ENCODE measurements around the gene DUSP2. TPM values are rescaled to one million over a fixed set of nuclear protein-coding genes. Genes with fewer than 3 reads are reported as not detected.
"Not testable (repeated sequence)": the region's sequence is repeated elsewhere in the genome, so short reads cannot be mapped to it uniquely, and the experiment has no call there.

Gene DUSP2
- total RNA-seq, 2 experiments from 2014 or later = 274 to 279 TPM

- Mint-ChIP-seq H3K9me3 (peaks cover 11% of the 10 kb centered on the region), H3K36me3 (no peaks in the 10 kb centered on the region), H3K27ac (no peak overlapping the region), H3K4me3 (no peak overlapping the region), H3K4me1 (peaks cover 37% of the 10 kb centered on the region), H3K27me3 (no peaks in the 10 kb centered on the region)
- no peak for DNase-seq
Measured at GRCh38 chr2:96170626-96171025, 25.4 kb upstream of the DUSP2 start.

- H3K27ac Mint-ChIP-seq = no peak overlapping the region
- H3K4me3 Mint-ChIP-seq = no peak overlapping the region
- DNase-seq = no peak
- no peaks in the 10 kb centered on the region for H3K27me3 Mint-ChIP-seq
- peaks cover 40% of the 10 kb centered on the region for H3K4me1 Mint-ChIP-seq
- H3K9me3 Mint-ChIP-seq = peaks cover 11% of the 10 kb centered on the region
- H3K36me3 Mint-ChIP-seq = peaks cover 1% of the 10 kb centered on the region
Measured at GRCh38 chr2:96169868-96170507, 24.7 kb upstream of the DUSP2 start.

- Mint-ChIP-seq H3K4me1 (peaks cover 50% of the 10 kb centered on the region), H3K4me3 (no peak overlapping the region), H3K27ac (no peak overlapping the region), H3K9me3 (peaks cover 11% of the 10 kb centered on the region), H3K27me3 (no peaks in the 10 kb centered on the region), H3K36me3 (peaks cover 4% of the 10 kb centered on the region)
- DNase-seq = no peak
Measured at GRCh38 chr2:96167407-96168013, 22.3 kb upstream of the DUSP2 start.

- DNase-seq = peak; percentile 84
- Mint-ChIP-seq H3K4me1 (peaks cover 64% of the 10 kb centered on the region), H3K9me3 (peaks cover 15% of the 10 kb centered on the region), H3K36me3 (peaks cover 18% of the 10 kb centered on the region), H3K27me3 (no peaks in the 10 kb centered on the region), H3K4me3 (peak overlapping the region; percentile 86), H3K27ac (peak overlapping the region; percentile 99)
Measured at GRCh38 chr2:96164459-96165184, 19.4 kb upstream of the DUSP2 start.

GRCh38 chr2:96163768-96164429 is 18.7 kb upstream of the DUSP2 start:
- Mint-ChIP-seq H3K4me3 (peak overlapping the region; percentile 86), H3K27ac (peak overlapping the region; percentile 99), H3K36me3 (peaks cover 18% of the 10 kb centered on the region), H3K9me3 (peaks cover 10% of the 10 kb centered on the region), H3K27me3 (no peaks in the 10 kb centered on the region), H3K4me1 (peaks cover 70% of the 10 kb centered on the region)
- peak; percentile 94 for DNase-seq

GRCh38 chr2:96163415-96163767 is 18.2 kb upstream of the DUSP2 start:
- H3K27ac Mint-ChIP-seq = peak overlapping the region; percentile 99
- no peaks in the 10 kb centered on the region for H3K27me3 Mint-ChIP-seq
- peaks cover 18% of the 10 kb centered on the region for H3K36me3 Mint-ChIP-seq
- H3K4me1 Mint-ChIP-seq = peaks cover 74% of the 10 kb centered on the region
- no peak for DNase-seq
- H3K9me3 Mint-ChIP-seq = peaks cover 10% of the 10 kb centered on the region
- H3K4me3 Mint-ChIP-seq = peak overlapping the region; percentile 86

- Mint-ChIP-seq H3K27ac (peak overlapping the region; percentile 99), H3K4me1 (peaks cover 76% of the 10 kb centered on the region), H3K27me3 (no peaks in the 10 kb centered on the region), H3K9me3 (peaks cover 10% of the 10 kb centered on the region), H3K36me3 (peaks cover 18% of the 10 kb centered on the region), H3K4me3 (peak overlapping the region; percentile 1)
- no peak for DNase-seq
Measured at GRCh38 chr2:96161898-96162297, 16.7 kb upstream of the DUSP2 start.

GRCh38 chr2:96160366-96160765 is 15.1 kb upstream of the DUSP2 start:
- peaks cover 86% of the 10 kb centered on the region for H3K4me1 Mint-ChIP-seq
- H3K27ac Mint-ChIP-seq = peak overlapping the region; percentile 4
- not testable (repeated sequence) for H3K4me3 Mint-ChIP-seq, H3K27me3 Mint-ChIP-seq, DNase-seq
- peaks cover 10% of the 10 kb centered on the region for H3K9me3 Mint-ChIP-seq
- peaks cover 18% of the 10 kb centered on the region for H3K36me3 Mint-ChIP-seq

- H3K4me3 Mint-ChIP-seq = peak overlapping the region; percentile 52
- H3K9me3 Mint-ChIP-seq = peaks cover 10% of the 10 kb centered on the region
- peak; percentile 59 for DNase-seq
- peaks cover 87% of the 10 kb centered on the region for H3K4me1 Mint-ChIP-seq
- no peaks in the 10 kb centered on the region for H3K27me3 Mint-ChIP-seq
- H3K36me3 Mint-ChIP-seq = peaks cover 16% of the 10 kb centered on the region
- peak overlapping the region; percentile 88 for H3K27ac Mint-ChIP-seq
Measured at GRCh38 chr2:96159084-96159830, 14.0 kb upstream of the DUSP2 start.

GRCh38 chr2:96158554-96158940 is 13.3 kb upstream of the DUSP2 start:
- H3K9me3 Mint-ChIP-seq = peaks cover 10% of the 10 kb centered on the region
- H3K27me3 Mint-ChIP-seq = no peaks in the 10 kb centered on the region
- H3K4me3 Mint-ChIP-seq = peak overlapping the region; percentile 52
- H3K27ac Mint-ChIP-seq = peak overlapping the region; percentile 88
- no peak for DNase-seq
- peaks cover 85% of the 10 kb centered on the region for H3K4me1 Mint-ChIP-seq
- peaks cover 16% of the 10 kb centered on the region for H3K36me3 Mint-ChIP-seq

- Mint-ChIP-seq H3K27me3 (no peaks in the 10 kb centered on the region), H3K9me3 (peaks cover 10% of the 10 kb centered on the region), H3K4me1 (peaks cover 85% of the 10 kb centered on the region), H3K27ac (peak overlapping the region; percentile 88), H3K4me3 (peak overlapping the region; percentile 52), H3K36me3 (peaks cover 15% of the 10 kb centered on the region)
- peak; percentile 97 for DNase-seq
Measured at GRCh38 chr2:96157649-96158553, 12.7 kb upstream of the DUSP2 start.

- no peak for DNase-seq
- Mint-ChIP-seq H3K27ac (peak overlapping the region; percentile 88), H3K36me3 (peaks cover 14% of the 10 kb centered on the region), H3K9me3 (peaks cover 10% of the 10 kb centered on the region), H3K4me1 (peaks cover 84% of the 10 kb centered on the region), H3K4me3 (peak overlapping the region; percentile 52), H3K27me3 (no peaks in the 10 kb centered on the region)
Measured at GRCh38 chr2:96156926-96157648, 11.8 kb upstream of the DUSP2 start.

Data from activated naive CD8-positive, alpha-beta T cell treated with anti-CD3 and anti-CD28 coated beads for 36 hours (primary cell).